ENCODE data around the gene PTTG2. TPM values are rescaled to one million over a fixed set of nuclear protein-coding genes. Genes with fewer than 3 reads are reported as not detected.

Gene PTTG2
- total and polyA plus RNA-seq, 2 of the 13 experiments (the other 11 are each of a cell fraction or from before 2014, with no cell fraction given), result not detected

- TF ChIP-seq MTERF4 (CRISPR knock-in tag; IDR thresholded peaks at IDR 0.05) (no peak), FOXM1 (CRISPR knock-in tag; IDR thresholded peaks at IDR 0.05) (no peak), ZMYM2 (CRISPR knock-in tag; IDR thresholded peaks at IDR 0.05) (no peak), TRIM22 (IDR thresholded peaks at IDR 0.05) (no peak), MAZ (IDR thresholded peaks at IDR 0.05; ENCODE audit: borderline replicate concordance, low read depth, low read length) (peak; percentile 51; the same call in 1 of the 2 replicates), MAZ (CRISPR knock-in tag; IDR thresholded peaks at IDR 0.05; ENCODE audit: low read depth) (no peak), NFE2L2 (IDR thresholded peaks at IDR 0.05; ENCODE audit: low read length) (no peak), MTA1 (CRISPR knock-in tag; IDR thresholded peaks at IDR 0.05; ENCODE audit: borderline replicate concordance) (no peak), GZF1 (CRISPR knock-in tag; IDR thresholded peaks at IDR 0.05) (no peak), ZNF468 (CRISPR knock-in tag; IDR thresholded peaks at IDR 0.05) (no peak), ZNF563 (CRISPR knock-in tag; IDR thresholded peaks at IDR 0.05) (no peak), ZNF674 (CRISPR knock-in tag; IDR thresholded peaks at IDR 0.05; ENCODE audit: low read depth) (no peak), ZNF317 (CRISPR knock-in tag; IDR thresholded peaks at IDR 0.05) (peak; percentile 38; the same call in 1 of the 2 replicates), ZFP36L2 (CRISPR knock-in tag; IDR thresholded peaks at IDR 0.05) (no peak), SALL2 (CRISPR knock-in tag; IDR thresholded peaks at IDR 0.05) (no peak), FOXO1 (CRISPR knock-in tag; IDR thresholded peaks at IDR 0.05) (no peak), GABPB1 (CRISPR knock-in tag; IDR thresholded peaks at IDR 0.05) (peak; percentile 53), SP2 (CRISPR knock-in tag; IDR thresholded peaks at IDR 0.05) (no peak), ZNF446 (CRISPR knock-in tag; IDR thresholded peaks at IDR 0.05) (0 out of 2 replicates have a peak, but pooled peaks have one; percentile 5), SRY (CRISPR knock-in tag; IDR thresholded peaks at IDR 0.05) (no peak)
- TF ChIP-seq, protein P1, sequence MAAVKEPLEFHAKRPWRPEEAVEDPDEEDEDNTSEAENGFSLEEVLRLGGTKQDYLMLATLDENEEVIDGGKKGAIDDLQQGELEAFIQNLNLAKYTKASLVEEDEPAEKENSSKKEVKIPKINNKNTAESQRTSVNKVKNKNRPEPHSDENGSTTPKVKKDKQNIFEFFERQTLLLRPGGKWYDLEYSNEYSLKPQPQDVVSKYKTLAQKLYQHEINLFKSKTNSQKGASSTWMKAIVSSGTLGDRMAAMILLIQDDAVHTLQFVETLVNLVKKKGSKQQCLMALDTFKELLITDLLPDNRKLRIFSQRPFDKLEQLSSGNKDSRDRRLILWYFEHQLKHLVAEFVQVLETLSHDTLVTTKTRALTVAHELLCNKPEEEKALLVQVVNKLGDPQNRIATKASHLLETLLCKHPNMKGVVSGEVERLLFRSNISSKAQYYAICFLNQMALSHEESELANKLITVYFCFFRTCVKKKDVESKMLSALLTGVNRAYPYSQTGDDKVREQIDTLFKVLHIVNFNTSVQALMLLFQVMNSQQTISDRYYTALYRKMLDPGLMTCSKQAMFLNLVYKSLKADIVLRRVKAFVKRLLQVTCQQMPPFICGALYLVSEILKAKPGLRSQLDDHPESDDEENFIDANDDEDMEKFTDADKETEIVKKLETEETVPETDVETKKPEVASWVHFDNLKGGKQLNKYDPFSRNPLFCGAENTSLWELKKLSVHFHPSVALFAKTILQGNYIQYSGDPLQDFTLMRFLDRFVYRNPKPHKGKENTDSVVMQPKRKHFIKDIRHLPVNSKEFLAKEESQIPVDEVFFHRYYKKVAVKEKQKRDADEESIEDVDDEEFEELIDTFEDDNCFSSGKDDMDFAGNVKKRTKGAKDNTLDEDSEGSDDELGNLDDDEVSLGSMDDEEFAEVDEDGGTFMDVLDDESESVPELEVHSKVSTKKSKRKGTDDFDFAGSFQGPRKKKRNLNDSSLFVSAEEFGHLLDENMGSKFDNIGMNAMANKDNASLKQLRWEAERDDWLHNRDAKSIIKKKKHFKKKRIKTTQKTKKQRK (IDR thresholded peaks at IDR 0.05; ENCODE audit: low read length), result no peak
- TF ChIP-seq, protein P2, sequence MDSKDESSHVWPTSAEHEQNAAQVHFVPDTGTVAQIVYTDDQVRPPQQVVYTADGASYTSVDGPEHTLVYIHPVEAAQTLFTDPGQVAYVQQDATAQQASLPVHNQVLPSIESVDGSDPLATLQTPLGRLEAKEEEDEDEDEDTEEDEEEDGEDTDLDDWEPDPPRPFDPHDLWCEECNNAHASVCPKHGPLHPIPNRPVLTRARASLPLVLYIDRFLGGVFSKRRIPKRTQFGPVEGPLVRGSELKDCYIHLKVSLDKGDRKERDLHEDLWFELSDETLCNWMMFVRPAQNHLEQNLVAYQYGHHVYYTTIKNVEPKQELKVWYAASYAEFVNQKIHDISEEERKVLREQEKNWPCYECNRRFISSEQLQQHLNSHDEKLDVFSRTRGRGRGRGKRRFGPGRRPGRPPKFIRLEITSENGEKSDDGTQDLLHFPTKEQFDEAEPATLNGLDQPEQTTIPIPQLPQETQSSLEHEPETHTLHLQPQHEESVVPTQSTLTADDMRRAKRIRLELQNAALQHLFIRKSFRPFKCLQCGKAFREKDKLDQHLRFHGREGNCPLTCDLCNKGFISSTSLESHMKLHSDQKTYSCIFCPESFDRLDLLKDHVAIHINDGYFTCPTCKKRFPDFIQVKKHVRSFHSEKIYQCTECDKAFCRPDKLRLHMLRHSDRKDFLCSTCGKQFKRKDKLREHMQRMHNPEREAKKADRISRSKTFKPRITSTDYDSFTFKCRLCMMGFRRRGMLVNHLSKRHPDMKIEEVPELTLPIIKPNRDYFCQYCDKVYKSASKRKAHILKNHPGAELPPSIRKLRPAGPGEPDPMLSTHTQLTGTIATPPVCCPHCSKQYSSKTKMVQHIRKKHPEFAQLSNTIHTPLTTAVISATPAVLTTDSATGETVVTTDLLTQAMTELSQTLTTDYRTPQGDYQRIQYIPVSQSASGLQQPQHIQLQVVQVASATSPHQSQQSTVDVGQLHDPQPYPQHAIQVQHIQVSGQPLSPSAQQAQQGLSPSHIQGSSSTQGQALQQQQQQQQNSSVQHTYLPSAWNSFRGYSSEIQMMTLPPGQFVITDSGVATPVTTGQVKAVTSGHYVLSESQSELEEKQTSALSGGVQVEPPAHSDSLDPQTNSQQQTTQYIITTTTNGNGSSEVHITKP (CRISPR knock-in tag; IDR thresholded peaks at IDR 0.05; ENCODE audit: low read depth), result no peak
Observed at GRCh38 chr4:37976991-37977470, 16.8 kb downstream of the PTTG2 start (continued).

Measured in HepG2 (cell line).